GM19463 (cell line): ENCODE measurements around the gene SCMH1.

ENCODE experiments used
- ATAC-seq: cut with Tn5 transposase; IDR thresholded peaks from one replicate; pipeline ENCODE4 v1.9.1; 2021; ENCODE audit warnings: mild to moderate bottlenecking, moderate library complexity; ENCODE audit not compliant: unreplicated experiment

The SCMH1 gene

GRCh38 chr1:41241749-41242341 lies at the start of gene SCMH1:
Gene SCMH1 (minus strand): TSS chr1:41242306. CDS start chr1:41186133, 56,173 bp downstream.
- peak; percentile 40 for ATAC-seq

GRCh38 chr1:41291195-41291594 lies 49.1 kb upstream of the SCMH1 start:
- ATAC-seq, result no peak

GRCh38 chr1:41289196-41289595 lies 47.1 kb upstream of the SCMH1 start:
- no peak for ATAC-seq

GRCh38 chr1:41286992-41287391 lies 44.9 kb upstream of the SCMH1 start:
- ATAC-seq, result no peak

- ATAC-seq, result no peak
Measured at GRCh38 chr1:41286486-41286885, 44.4 kb upstream of the SCMH1 start.

- ATAC-seq, result no peak
Measured at GRCh38 chr1:41285818-41286217, 43.7 kb upstream of the SCMH1 start.

GRCh38 chr1:41284121-41284520 lies 42.0 kb upstream of the SCMH1 start:
- ATAC-seq, result no peak

- ATAC-seq, result no peak
Measured at GRCh38 chr1:41282679-41283317, 40.7 kb upstream of the SCMH1 start.

GRCh38 chr1:41281334-41281733 lies 39.2 kb upstream of the SCMH1 start:
- no peak for ATAC-seq

- no peak for ATAC-seq
Measured at GRCh38 chr1:41280202-41281032, 38.3 kb upstream of the SCMH1 start.

- no peak for ATAC-seq
Measured at GRCh38 chr1:41278076-41278475, 36.0 kb upstream of the SCMH1 start.

GRCh38 chr1:41277371-41277975 lies 35.4 kb upstream of the SCMH1 start:
- no peak for ATAC-seq

GRCh38 chr1:41275831-41276230 lies 33.7 kb upstream of the SCMH1 start:
- no peak for ATAC-seq

GRCh38 chr1:41274752-41275545 lies 32.8 kb upstream of the SCMH1 start:
- no peak for ATAC-seq

- no peak for ATAC-seq
Measured at GRCh38 chr1:41272601-41273000, 30.5 kb upstream of the SCMH1 start.

GRCh38 chr1:41268154-41268770 lies 26.2 kb upstream of the SCMH1 start:
- no peak for ATAC-seq

GRCh38 chr1:41261926-41262618 lies 20.0 kb upstream of the SCMH1 start:
- ATAC-seq, result no peak

- no peak for ATAC-seq
Measured at GRCh38 chr1:41260768-41261167, 18.7 kb upstream of the SCMH1 start.

- ATAC-seq, result no peak
Measured at GRCh38 chr1:41259221-41259620, 17.1 kb upstream of the SCMH1 start.

GRCh38 chr1:41255978-41256377 lies 13.9 kb upstream of the SCMH1 start:
- no peak for ATAC-seq
